SK-N-SH (cell line): ENCODE results near the gene EXTL2.

Experiments used
- CTCF ChIP-seq: fragments of 200-600 bp; sonication (generic); IDR thresholded peaks from 2 replicates; pipeline ENCODE4 v1.6.1; 2017; ENCODE audit warnings: antibody characterized with exemption, mild to moderate bottlenecking, moderate library complexity
- FOXJ3 ChIP-seq: sonication (generic); formaldehyde crosslinking; IDR thresholded peaks from 2 replicates; pipeline ENCODE4 v1.5.1; 2020; ENCODE audit warnings: mild to moderate bottlenecking, missing genetic modification reagents
- POLR2AphosphoS5 ChIP-seq: IDR thresholded peaks from 2 replicates; pipeline ENCODE4 v1.6.1; 2012; ENCODE audit warnings: low read depth, low read length
- REST ChIP-seq: IDR thresholded peaks from 2 replicates; pipeline ENCODE4 v1.6.1; 2012; ENCODE audit warnings: mild to moderate bottlenecking, low read depth, low read length, moderate library complexity
- SMC3 ChIP-seq: IDR thresholded peaks from 2 replicates; pipeline ENCODE4 v1.6.1; 2012; ENCODE audit warnings: low read depth, low read length, improper control_type of control experiment
- USF2 ChIP-seq: fragments of 150-350 bp; IDR thresholded peaks from 2 replicates; pipeline ENCODE4 v1.6.1; 2017; ENCODE audit warnings: antibody characterized with exemption, low read length, low read depth, borderline replicate concordance
- YY1 ChIP-seq: IDR thresholded peaks from 2 replicates; pipeline ENCODE4 v1.4.0; 2012; ENCODE audit warnings: low read depth, mild to moderate bottlenecking
- ZBTB33 ChIP-seq: IDR thresholded peaks from 2 replicates; pipeline ENCODE4 v1.4.0; 2012; ENCODE audit warnings: low read depth, borderline replicate concordance

GRCh38 chr1:100941580-100942216 lies 47.1 kb upstream of the EXTL2 start:
- no peak for TF ChIP-seq CTCF
- TF ChIP-seq YY1, result no peak
- no peak for TF ChIP-seq REST
- TF ChIP-seq FOXJ3 (CRISPR knock-in tag), result no peak
- no peak for TF ChIP-seq ZBTB33
- no peak for TF ChIP-seq USF2
- no peak for TF ChIP-seq SMC3
- no peak for TF ChIP-seq POLR2AphosphoS5
